HEK293 (cell line): ENCODE results near the gene SMAD1.

Experiments
- CTCF ChIA-PET: fragments of 350-600 bp; formaldehyde crosslinking; extraction: SDS; loops from one replicate; lab custom pipeline; 2021; ENCODE audit warnings: antibody characterized with exemption; lab: Yijun Ruan, JAX
- POLR2A ChIA-PET: fragments of 300-600 bp; formaldehyde crosslinking; extraction: SDS; loops from one replicate; lab custom pipeline; 2020; ENCODE audit warnings: antibody characterized with exemption, inconsistent platforms; lab: Yijun Ruan, JAX
- H3K27ac ChIP-seq: fragments of 200-500 bp; sonication (Bioruptor generic); 2 replicates; pipeline ENCODE4 v1.5.1; 2014; ENCODE audit warnings: low read depth, low read length, control low read depth, inconsistent platforms; ENCODE audit errors: extremely low read depth
- H3K36me3 ChIP-seq, 2 experiments: fragments of 200-500 bp in 1 of 2; sonication (Bioruptor generic) in 1 of 2; 1 replicate in 1 of 2; 2 replicates in 1 of 2; pipeline ENCODE4 v1.5.1; 2014 to 2017; ENCODE audit warnings: inconsistent platforms in 2 of 2, low read length in 2 of 2; ENCODE audit not compliant: control insufficient read depth in 2 of 2, insufficient read depth in 1 of 2
- H3K4me1 ChIP-seq: fragments of 200-500 bp; sonication (Bioruptor generic); 2 replicates; pipeline ENCODE4 v1.5.1; 2014; ENCODE audit warnings: mild to moderate bottlenecking, low read length, inconsistent platforms; ENCODE audit not compliant: control insufficient read depth, insufficient read depth
- H3K4me3 ChIP-seq: 2 replicates; pipeline ENCODE4 v1.5.1; 2011; ENCODE audit warnings: low read depth, mild to moderate bottlenecking, control low read depth, low read length, moderate library complexity
- H3K9me3 ChIP-seq: fragments of 200-500 bp; sonication (Bioruptor generic); 2 replicates; pipeline ENCODE4 v1.5.1; 2014; ENCODE audit warnings: low read depth, low read length, inconsistent platforms; ENCODE audit not compliant: control insufficient read depth, insufficient read depth
- BCL11B ChIP-seq: fragments of 450-650 bp; formaldehyde crosslinking; IDR thresholded peaks from 2 replicates; pipeline ENCODE4 v1.5.1; 2016; ENCODE audit warnings: low read depth, missing biosample characterization, missing genetic modification characterization
- EGR2 ChIP-seq: fragments of 450-650 bp; formaldehyde crosslinking; IDR thresholded peaks from 2 replicates; pipeline ENCODE4 v1.5.1; 2016; ENCODE audit warnings: low read depth, missing biosample characterization, missing genetic modification characterization
- HOXD13 ChIP-seq: sonication (generic); formaldehyde crosslinking; IDR thresholded peaks from 2 replicates; pipeline ENCODE4 v1.8.0; 2022; ENCODE audit warnings: missing genetic modification reagents, borderline replicate concordance
- KLF1 ChIP-seq: fragments of 450-650 bp; formaldehyde crosslinking; IDR thresholded peaks from 2 replicates; pipeline ENCODE4 v1.5.1; 2016; ENCODE audit warnings: missing biosample characterization, missing genetic modification characterization
- KLF10 ChIP-seq: fragments of 450-650 bp; IDR thresholded peaks from 2 replicates; pipeline ENCODE4 v1.5.1; 2018; ENCODE audit warnings: missing biosample characterization, mild to moderate bottlenecking, missing genetic modification characterization
- KLF9 ChIP-seq: fragments of 450-650 bp; formaldehyde crosslinking; IDR thresholded peaks from 2 replicates; pipeline ENCODE4 v1.5.1; 2016; ENCODE audit warnings: missing biosample characterization, missing genetic modification characterization, low read depth
- MEIS1 ChIP-seq: sonication (generic); formaldehyde crosslinking; IDR thresholded peaks from 2 replicates; pipeline ENCODE4 v1.8.1; 2022; ENCODE audit warnings: missing genetic modification reagents, mild to moderate bottlenecking, borderline replicate concordance
- ZBTB17 ChIP-seq: fragments of 450-650 bp; formaldehyde crosslinking; IDR thresholded peaks from 2 replicates; pipeline ENCODE4 v1.5.1; 2016; ENCODE audit warnings: missing biosample characterization, missing genetic modification characterization
- ZBTB26 ChIP-seq: fragments of 450-650 bp; formaldehyde crosslinking; optimal IDR thresholded peaks from 2 replicates; pipeline ENCODE3; 2016; ENCODE audit warnings: missing biosample characterization, mild to moderate bottlenecking, missing genetic modification characterization
- ZBTB8A ChIP-seq: fragments of 450-650 bp; formaldehyde crosslinking; IDR thresholded peaks from 2 replicates; pipeline ENCODE4 v1.5.1; 2016; ENCODE audit warnings: missing biosample characterization, missing genetic modification characterization
- ZFHX2 ChIP-seq: fragments of 450-650 bp; formaldehyde crosslinking; conservative IDR thresholded peaks from 2 replicates; pipeline ENCODE4 v1.5.1; 2016; ENCODE audit warnings: missing biosample characterization, missing genetic modification characterization
- ZFP3 ChIP-seq: fragments of 450-650 bp; formaldehyde crosslinking; IDR thresholded peaks from 2 replicates; pipeline ENCODE4 v1.5.1; 2016; ENCODE audit warnings: low read depth, missing biosample characterization, missing genetic modification characterization
- ZNF114 ChIP-seq: fragments of 450-650 bp; formaldehyde crosslinking; IDR thresholded peaks from 2 replicates; pipeline ENCODE4 v1.5.0; 2017; ENCODE audit warnings: missing biosample characterization, missing genetic modification characterization
- ZNF140 ChIP-seq: fragments of 450-650 bp; formaldehyde crosslinking; IDR thresholded peaks from 2 replicates; pipeline ENCODE4 v1.5.1; 2016; ENCODE audit warnings: missing biosample characterization, missing genetic modification characterization
- ZNF146 ChIP-seq: fragments of 450-650 bp; formaldehyde crosslinking; IDR thresholded peaks from 2 replicates; pipeline ENCODE4 v1.5.1; 2016; ENCODE audit warnings: missing biosample characterization, missing genetic modification characterization
- ZNF157 ChIP-seq: fragments of 450-650 bp; formaldehyde crosslinking; IDR thresholded peaks from 2 replicates; pipeline ENCODE4 v1.5.1; 2016; ENCODE audit warnings: missing biosample characterization, missing genetic modification characterization
- ZNF202 ChIP-seq: fragments of 450-650 bp; formaldehyde crosslinking; IDR thresholded peaks from 2 replicates; pipeline ENCODE4 v1.5.1; 2016; ENCODE audit warnings: missing biosample characterization, missing genetic modification characterization, borderline replicate concordance
- ZNF221 ChIP-seq: fragments of 450-650 bp; formaldehyde crosslinking; IDR thresholded peaks from 2 replicates; pipeline ENCODE4 v1.5.1; 2017; ENCODE audit warnings: missing biosample characterization, missing genetic modification characterization, borderline replicate concordance
- ZNF266 ChIP-seq: fragments of 450-650 bp; formaldehyde crosslinking; IDR thresholded peaks from 2 replicates; pipeline ENCODE4 v1.5.1; 2016; ENCODE audit warnings: missing biosample characterization, missing genetic modification characterization, low read depth
- ZNF311 ChIP-seq: fragments of 450-650 bp; formaldehyde crosslinking; IDR thresholded peaks from 2 replicates; pipeline ENCODE4 v1.5.1; 2017; ENCODE audit warnings: missing biosample characterization, missing genetic modification characterization, borderline replicate concordance
- ZNF324 ChIP-seq: fragments of 450-650 bp; formaldehyde crosslinking; IDR thresholded peaks from 2 replicates; pipeline ENCODE4 v1.5.1; 2016; ENCODE audit warnings: missing biosample characterization, missing genetic modification characterization
- ZNF341 ChIP-seq: fragments of 450-650 bp; formaldehyde crosslinking; IDR thresholded peaks from 2 replicates; pipeline ENCODE4; 2016; ENCODE audit warnings: low read depth, missing biosample characterization, missing genetic modification characterization
- ZNF350 ChIP-seq: fragments of 450-650 bp; formaldehyde crosslinking; IDR thresholded peaks from 2 replicates; pipeline ENCODE4 v1.5.0; 2017; ENCODE audit warnings: missing biosample characterization, mild to moderate bottlenecking, missing genetic modification characterization
- ZNF362 ChIP-seq: fragments of 450-650 bp; formaldehyde crosslinking; IDR thresholded peaks from 2 replicates; pipeline ENCODE4 v1.5.1; 2016; ENCODE audit warnings: missing biosample characterization, missing genetic modification characterization
- ZNF501 ChIP-seq: fragments of 450-650 bp; formaldehyde crosslinking; IDR thresholded peaks from 2 replicates; pipeline ENCODE4 v1.5.1; 2016; ENCODE audit warnings: missing biosample characterization, missing genetic modification characterization
- ZNF521 ChIP-seq: fragments of 450-650 bp; formaldehyde crosslinking; IDR thresholded peaks from 2 replicates; pipeline ENCODE4 v1.5.1; 2017; ENCODE audit warnings: missing biosample characterization, mild to moderate bottlenecking, missing genetic modification characterization
- ZNF529 ChIP-seq: fragments of 450-650 bp; formaldehyde crosslinking; IDR thresholded peaks from 2 replicates; pipeline ENCODE4 v1.5.1; 2017; ENCODE audit warnings: missing genetic modification characterization, missing biosample characterization; ENCODE audit not compliant: insufficient replicate concordance
- ZNF530 ChIP-seq: fragments of 450-650 bp; formaldehyde crosslinking; IDR thresholded peaks from 2 replicates; pipeline ENCODE4 v1.5.1; 2016; ENCODE audit warnings: low read depth, missing biosample characterization, missing genetic modification characterization
- ZNF555 ChIP-seq: fragments of 450-650 bp; formaldehyde crosslinking; conservative IDR thresholded peaks from 2 replicates; pipeline ENCODE4 v1.5.1; 2017; ENCODE audit warnings: missing biosample characterization, mild to moderate bottlenecking, missing genetic modification characterization, inconsistent platforms
- ZNF561 ChIP-seq: fragments of 450-650 bp; IDR thresholded peaks from 2 replicates; pipeline ENCODE4 v1.5.1; 2018; ENCODE audit warnings: missing biosample characterization, missing genetic modification characterization, borderline replicate concordance
- ZNF596 ChIP-seq: fragments of 450-650 bp; IDR thresholded peaks from 2 replicates; pipeline ENCODE4 v1.5.0; 2018; ENCODE audit warnings: missing biosample characterization, mild to moderate bottlenecking, missing genetic modification characterization, moderate library complexity
- ZNF600 ChIP-seq: fragments of 450-650 bp; formaldehyde crosslinking; IDR thresholded peaks from 2 replicates; pipeline ENCODE4 v1.5.1; 2016; ENCODE audit warnings: missing biosample characterization, missing genetic modification characterization
- ZNF768 ChIP-seq: fragments of 450-650 bp; formaldehyde crosslinking; IDR thresholded peaks from 2 replicates; pipeline ENCODE4 v1.5.1; 2018; ENCODE audit warnings: missing biosample characterization, mild to moderate bottlenecking, missing genetic modification characterization
- ZSCAN16 ChIP-seq: fragments of 450-650 bp; formaldehyde crosslinking; IDR thresholded peaks from 2 replicates; pipeline ENCODE4 v1.5.1; 2016; ENCODE audit warnings: missing biosample characterization, missing genetic modification characterization
- ZSCAN18 ChIP-seq: fragments of 450-650 bp; formaldehyde crosslinking; IDR thresholded peaks from 2 replicates; pipeline ENCODE4 v1.5.1; 2016; ENCODE audit warnings: missing biosample characterization, missing genetic modification characterization

Gene SMAD1

GRCh38 chr4:145485120-145485519 lies 3.5 kb downstream of the SMAD1 start:
- CTCF ChIA-PET, result interaction anchor here (0.5 to 0.6 kb wide), 2 partner anchors 20 to 82 kb away, joined by 3 to 4 read pairs; no protein-coding TSS in a partner anchor
- TF ChIP-seq ZNF501 (tag by site-specific recombination) (no peak), ZNF350 (tag by site-specific recombination) (no peak), ZNF202 (tag by site-specific recombination) (no peak), ZNF146 (no peak), ZNF362 (tag by site-specific recombination) (no peak), ZNF768 (tag by site-specific recombination) (no peak), ZFHX2 (no peak), EGR2 (tag by site-specific recombination) (no peak), ZSCAN18 (tag by site-specific recombination) (no peak), ZNF221 (tag by site-specific recombination) (no peak), ZBTB8A (tag by site-specific recombination) (no peak), ZNF555 (tag by site-specific recombination) (no peak)
- Histone ChIP-seq H3K4me1 (no peaks in the 10 kb centered on the region), H3K36me3 (no peaks in the 10 kb centered on the region), H3K27ac (no peak overlapping the region), H3K4me3 (no peak overlapping the region), H3K9me3 (no peaks in the 10 kb centered on the region)
- POLR2A ChIA-PET, result no interaction called here

- H3K4me1 ChIP-seq, result no peaks in the 10 kb centered on the region
- POLR2A ChIA-PET, result no interaction called here
Observed at GRCh38 chr4:145486603-145487002, 5.0 kb downstream of the SMAD1 start.

GRCh38 chr4:145487631-145488030 lies 6.0 kb downstream of the SMAD1 start:
- CTCF ChIA-PET, result interaction anchor here (0.6 kb wide), 1 partner anchor 70 kb away, joined by 3 read pairs; no protein-coding TSS in a partner anchor
- TF ChIP-seq KLF1 (no peak), ZNF768 (tag by site-specific recombination) (no peak), ZBTB26 (no peak), MEIS1 (CRISPR knock-in tag) (no peak), ZNF157 (tag by site-specific recombination) (no peak), ZNF311 (tag by site-specific recombination) (no peak), ZNF341 (no peak), ZFP3 (tag by site-specific recombination) (no peak), ZNF600 (tag by site-specific recombination) (no peak), ZNF324 (tag by site-specific recombination) (no peak), ZNF561 (tag by site-specific recombination) (no peak), BCL11B (no peak), ZNF596 (tag by site-specific recombination) (no peak), ZNF266 (no peak), ZNF529 (tag by site-specific recombination) (no peak), HOXD13 (CRISPR knock-in tag) (no peak), ZNF114 (tag by site-specific recombination) (no peak), ZBTB17 (tag by site-specific recombination) (no peak)
- TF ChIP-seq, all 188 proteins: peak for 0
- Histone ChIP-seq H3K9me3 (no peaks in the 10 kb centered on the region), H3K4me1 (no peaks in the 10 kb centered on the region), H3K36me3 (no peaks in the 10 kb centered on the region), H3K27ac (no peak overlapping the region), H3K4me3 (no peak overlapping the region)
- POLR2A ChIA-PET, result no interaction called here

More at GRCh38 chr4:145486603-145487002, 5.0 kb downstream of the SMAD1 start:
- CTCF ChIA-PET, result no interaction called here
- TF ChIP-seq ZBTB8A (tag by site-specific recombination) (no peak), ZSCAN16 (tag by site-specific recombination) (no peak), KLF10 (tag by site-specific recombination) (no peak), ZNF157 (tag by site-specific recombination) (no peak), ZFP3 (tag by site-specific recombination) (no peak), ZNF140 (tag by site-specific recombination) (no peak), KLF9 (tag by site-specific recombination) (no peak), ZNF521 (tag by site-specific recombination) (no peak), ZNF530 (tag by site-specific recombination) (no peak)
- Histone ChIP-seq H3K27ac (no peak overlapping the region), H3K4me3 (no peak overlapping the region), H3K9me3 (no peaks in the 10 kb centered on the region), H3K36me3 (no peaks in the 10 kb centered on the region)
